PC-9 (cell line): ENCODE data around the gene SYT2.

Experiments used
- CTCF ChIP-seq: fragments of 200-600 bp; sonication (generic); conservative IDR thresholded peaks from 2 replicates; pipeline ENCODE4 v1.6.1; 2017; ENCODE audit warnings: mixed run types, antibody characterized with exemption, mild to moderate bottlenecking, moderate library complexity
- EZH2 ChIP-seq: fragments of 200-600 bp; sonication (generic); IDR thresholded peaks from 2 replicates; pipeline ENCODE4 v1.8.0; 2017; ENCODE audit warnings: antibody characterized with exemption, low read depth

GRCh38 chr1:202578001-202578504 lies 132.2 kb downstream of the SYT2 start:
- TF ChIP-seq CTCF = no peak
- no peak for TF ChIP-seq EZH2
